Spinal cord (tissue), 10 donors: Measurements from ENCODE around the gene WNT2B. TPM values are rescaled to one million over a fixed set of nuclear protein-coding genes. Genes with fewer than 3 reads are reported as not detected.
"Not testable (repeated sequence)": the region's sequence is repeated elsewhere in the genome, so short reads cannot be mapped to it uniquely, and the experiment has no call there.

Source experiments
- DNase-seq, 6 donors: peaks; one replicate each; pipeline versions ENCODE4 v3.0.0 to v3.0.0-alpha.2; 2013 to 2015; ENCODE audit warnings: low spot score in 6 of 6, low read depth in 4 of 6
- H3K27ac ChIP-seq: one replicate; pipeline ENCODE4 v1.5.1; 2013; ENCODE audit warnings: low read depth, low read length, control low read depth
- H3K27me3 ChIP-seq: one replicate; pipeline ENCODE4 v1.6.1; 2013; ENCODE audit warnings: low read length; ENCODE audit not compliant: control insufficient read depth, insufficient read depth
- H3K36me3 ChIP-seq: one replicate; pipeline ENCODE4 v1.6.1; 2013; ENCODE audit warnings: low read length; ENCODE audit not compliant: control insufficient read depth, insufficient read depth
- H3K4me1 ChIP-seq: one replicate; pipeline ENCODE4 v1.6.1; 2013; ENCODE audit warnings: low read length; ENCODE audit not compliant: control insufficient read depth, insufficient read depth
- H3K4me3 ChIP-seq: one replicate; pipeline ENCODE4 v1.5.1; 2013; ENCODE audit warnings: low read depth, low read length, control low read depth
- H3K9me3 ChIP-seq: one replicate; pipeline ENCODE4 v1.6.1; 2013; ENCODE audit warnings: low read length; ENCODE audit not compliant: control insufficient read depth, insufficient read depth
- WGBS: methylation state at CpG from one replicate; pipeline ENCODE4 v1.1.5; 2013; ENCODE audit warnings: missing lambda C conversion rate; ENCODE audit not compliant: insufficient coverage; 5-methylcytosine and 5-hydroxymethylcytosine counted together
- long read RNA-seq, 4 donors: transcript quantifications; one replicate each; lab custom pipeline, GENCODE V29; 2026
- polyA plus RNA-seq, 2 donors: library from polyadenylated mRNA; unstranded; fragments of 120-200 nt; gene quantifications; one replicate each; pipeline ENCODE4 v1.2.1, GENCODE V29; 2013; ENCODE audit not compliant: insufficient read length in 2 of 2
- total RNA-seq, 2 donors: library from RNA; depleted of rRNA in 1 of 2; stranded (reverse); fragments of 120-200 nt in 1 of 2; fragments of >200 nt in 1 of 2; gene quantifications; one replicate each; pipeline versions ENCODE4 v1.2.3 to v1.2.4, GENCODE V29; 2013 to 2014
- donor health status: healthy.

Gene WNT2B
- total RNA-seq (10 to 100 TPM in 1 of 2 donors, 1 to 10 TPM in 1; 9.9 to 19.0 TPM), polyA plus RNA-seq (10 to 100 TPM in 1 of 2 donors, 1 to 10 TPM in 1; 3.5 to 10.4 TPM)
- long read RNA-seq, donor 1, partial matches to known transcripts: 12 of 18 reads
- long read RNA-seq, donor 1, other reads (novel, unspliced or antisense): 5 of 18 reads
- long read RNA-seq, donor 2, partial matches to known transcripts: 0 of 2 reads
- long read RNA-seq, donor 2, other reads (novel, unspliced or antisense): 0 of 2 reads
- long read RNA-seq, donor 3: 0 reads
- long read RNA-seq, donor 4, partial matches to known transcripts: 0 of 1 reads
- long read RNA-seq, donor 4, other reads (novel, unspliced or antisense): 0 of 1 reads

GRCh38 chr1:112508278-112509004 lies at the start of gene WNT2B:
WNT2B (plus strand) TSS chr1:112508965; CDS start chr1:112509263, 298 bp downstream.
- under 1% methylated on average over 69 of the region's 69 CpGs for WGBS
- Histone ChIP-seq H3K4me1 (peaks cover 22% of the 10 kb centered on the region), H3K4me3 (peak within 1 kb of the TSS; percentile 39), H3K27me3 (peaks cover 53% of the 10 kb centered on the region), H3K36me3 (no peaks in the 10 kb centered on the region), H3K9me3 (no peaks in the 10 kb centered on the region), H3K27ac (peak within 1 kb of the TSS; percentile 27)
- peak in 2 of 6 donors; percentile 46 to 51 for DNase-seq

DNA sequence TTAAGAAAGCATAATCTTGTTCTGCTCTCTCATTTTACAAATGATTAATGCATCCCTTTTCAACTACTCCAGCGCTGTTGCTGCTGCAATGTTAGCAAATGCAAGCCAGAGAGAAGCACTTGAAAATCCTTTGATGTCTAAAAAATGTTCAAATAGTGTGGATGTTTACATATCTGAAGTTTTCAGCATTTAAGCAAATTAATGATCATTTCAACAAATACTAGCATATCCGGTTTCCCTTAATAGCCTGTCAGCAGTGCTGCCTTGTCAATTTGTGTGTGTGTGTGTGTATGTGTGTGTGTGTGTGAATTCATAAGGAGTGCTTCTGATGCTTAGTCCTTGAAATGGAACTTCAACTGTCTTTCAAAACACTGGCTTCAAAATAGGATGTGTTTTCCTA lies 48.1 kb upstream of the WNT2B start:
- no CpG with 5 or more reads among the region's 2 CpGs for WGBS
- no peak overlapping the region for H3K27ac ChIP-seq
- peaks cover 14% of the 10 kb centered on the region for H3K4me1 ChIP-seq
- no peaks in the 10 kb centered on the region for H3K9me3 ChIP-seq
- DNase-seq: peak in 1 of 6 donors; percentile 40
- no peaks in the 10 kb centered on the region for H3K27me3 ChIP-seq
- no peak overlapping the region for H3K4me3 ChIP-seq
- H3K36me3 ChIP-seq: peaks cover 15% of the 10 kb centered on the region

GRCh38 chr1:112461200-112461871 lies 47.4 kb upstream of the WNT2B start:
- Histone ChIP-seq H3K36me3 (peaks cover 9% of the 10 kb centered on the region), H3K4me1 (peaks cover 21% of the 10 kb centered on the region), H3K27ac (no peak overlapping the region), H3K9me3 (no peaks in the 10 kb centered on the region), H3K4me3 (no peak overlapping the region), H3K27me3 (no peaks in the 10 kb centered on the region)
- DNase-seq: peak in 1 of 6 donors; percentile 9
- WGBS: 43% methylated on average over 1 of the region's 3 CpGs

GRCh38 chr1:112462953-112463279 lies 45.8 kb upstream of the WNT2B start:
- Histone ChIP-seq H3K4me3 (no peak overlapping the region), H3K27me3 (no peaks in the 10 kb centered on the region), H3K4me1 (peaks cover 22% of the 10 kb centered on the region), H3K27ac (no peak overlapping the region), H3K36me3 (no peaks in the 10 kb centered on the region), H3K9me3 (no peaks in the 10 kb centered on the region)
- no peak for DNase-seq
- WGBS: 33% methylated on average over 1 of the region's 1 CpG

DNA sequence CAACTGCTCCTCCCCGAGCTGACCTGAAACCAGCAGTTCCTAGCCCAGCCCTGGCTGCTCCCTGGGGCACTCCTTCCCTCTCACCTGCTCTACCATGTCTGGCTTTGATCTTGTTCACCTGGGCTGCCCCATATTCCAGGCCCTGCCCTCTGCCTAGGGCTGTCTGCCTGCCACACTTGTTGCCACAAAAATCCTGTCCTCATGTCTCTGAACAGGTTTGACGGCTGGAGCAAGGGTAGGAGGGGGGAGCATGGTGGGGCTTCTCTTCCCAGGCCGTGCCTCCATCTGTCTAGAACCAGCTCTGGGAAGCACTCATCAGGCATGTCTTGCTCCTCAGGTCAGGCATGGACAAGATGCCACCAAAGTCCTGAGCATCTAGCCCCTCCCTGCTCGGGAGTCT lies 44.3 kb upstream of the WNT2B start:
- H3K27ac ChIP-seq: peak overlapping the region; percentile 8
- no peaks in the 10 kb centered on the region for H3K36me3 ChIP-seq
- no peak for DNase-seq
- H3K4me3 ChIP-seq: no peak overlapping the region
- 84% methylated on average over 3 of the region's 4 CpGs for WGBS
- no peaks in the 10 kb centered on the region for H3K9me3 ChIP-seq
- no peaks in the 10 kb centered on the region for H3K27me3 ChIP-seq
- H3K4me1 ChIP-seq: peaks cover 22% of the 10 kb centered on the region

GRCh38 chr1:112465122-112465521 lies 43.6 kb upstream of the WNT2B start:
- DNase-seq: peak in 4 of 6 donors; percentile 9 to 63 (median 32)
- Histone ChIP-seq H3K4me3 (no peak overlapping the region), H3K36me3 (no peaks in the 10 kb centered on the region), H3K27me3 (no peaks in the 10 kb centered on the region), H3K27ac (peak overlapping the region; percentile 93), H3K9me3 (no peaks in the 10 kb centered on the region), H3K4me1 (peaks cover 22% of the 10 kb centered on the region)
- WGBS: 45% methylated on average over 3 of the region's 5 CpGs

DNA sequence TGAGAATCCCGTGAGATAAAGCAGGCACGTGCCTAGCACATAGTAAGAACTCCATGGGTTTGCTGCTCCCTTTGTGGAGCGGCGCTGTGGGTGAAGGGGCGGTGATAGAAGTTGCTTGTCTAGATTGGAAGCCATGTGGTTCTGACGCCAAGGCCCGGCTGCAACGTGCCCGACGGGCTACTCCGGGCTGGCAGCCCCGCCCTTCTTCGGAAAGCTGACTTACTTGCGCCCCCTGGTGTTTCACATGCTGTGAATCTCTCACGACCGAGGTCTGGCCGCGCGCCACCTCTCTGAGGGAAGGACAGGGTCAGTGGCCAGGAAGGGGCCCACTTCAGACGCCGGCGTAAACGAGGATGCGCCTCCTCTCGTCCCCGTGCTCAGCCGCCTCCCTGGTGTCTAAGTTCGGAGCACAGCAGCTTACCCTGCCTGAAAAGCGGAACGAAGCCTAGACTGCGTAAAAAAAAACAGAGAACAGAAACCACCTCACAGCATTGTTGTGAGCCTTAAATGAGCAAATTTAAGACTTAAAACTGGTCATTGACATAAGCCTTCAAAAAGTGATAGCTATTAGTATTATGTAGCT lies 42.6 kb upstream of the WNT2B start:
- Histone ChIP-seq H3K27me3 (no peaks in the 10 kb centered on the region), H3K27ac (peak overlapping the region; percentile 93), H3K4me1 (peaks cover 22% of the 10 kb centered on the region), H3K9me3 (no peaks in the 10 kb centered on the region), H3K4me3 (peak overlapping the region; percentile 61), H3K36me3 (no peaks in the 10 kb centered on the region)
- DNase-seq: peak; percentile 80 to 97 (median 88)
- WGBS: under 1% methylated on average over 30 of the region's 31 CpGs

DNA sequence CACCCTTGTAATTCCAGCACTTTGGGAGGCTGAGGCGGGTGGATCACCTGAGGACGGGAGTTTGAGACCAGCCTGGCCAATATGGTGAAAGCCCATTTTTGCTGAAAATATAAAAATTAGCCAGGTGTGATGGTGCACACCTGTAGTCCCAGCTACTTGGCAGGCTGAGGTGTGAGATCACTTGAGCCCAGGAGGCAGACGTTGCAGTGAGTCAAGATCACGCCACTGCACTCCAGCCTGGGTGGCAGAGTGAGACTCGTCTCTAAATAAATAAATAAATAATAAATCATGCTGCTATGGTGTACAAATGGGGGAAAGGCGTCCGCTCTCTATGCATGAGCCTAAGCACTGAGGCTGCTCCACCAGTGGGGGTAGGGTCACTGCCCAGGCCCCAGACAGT lies 38.4 kb upstream of the WNT2B start:
- H3K27me3 ChIP-seq, H3K9me3 ChIP-seq, H3K4me3 ChIP-seq, DNase-seq, H3K27ac ChIP-seq, H3K36me3 ChIP-seq: not testable (repeated sequence)
- H3K4me1 ChIP-seq: peaks cover 11% of the 10 kb centered on the region
- WGBS: 90% methylated on average over 4 of the region's 7 CpGs

GRCh38 chr1:112470966-112471365 lies 37.8 kb upstream of the WNT2B start:
- WGBS: 75% methylated on average over 2 of the region's 3 CpGs

More at GRCh38 chr1:112470966-112471365, 37.8 kb upstream of the WNT2B start:
- Histone ChIP-seq H3K27me3 (no peaks in the 10 kb centered on the region), H3K9me3 (no peaks in the 10 kb centered on the region), H3K27ac (no peak overlapping the region), H3K4me3 (no peak overlapping the region), H3K36me3 (no peaks in the 10 kb centered on the region), H3K4me1 (peaks cover 5% of the 10 kb centered on the region)
- DNase-seq: no peak
